CD4-positive, alpha-beta T cell treated with Interleukin-21 for 1 hour (primary cell): ENCODE measurements around the gene AFAP1.
A peak's percentile ranks its signal among the peaks of the same experiment; 100 is the strongest.

Experiments used
- DNase-seq: peaks from one replicate; pipeline ENCODE4 v3.0.0-alpha.2; 2020

The AFAP1 gene

GRCh38 chr4:7939377-7940108 is at the start of gene AFAP1:
Gene AFAP1 (minus strand): TSS chr4:7939861. CDS start chr4:7872078, 67,783 bp downstream.
- peak; percentile 91 for DNase-seq

- no peak for DNase-seq
Measured at GRCh38 chr4:7988437-7988836, 48.8 kb upstream of the AFAP1 start.

GRCh38 chr4:7987148-7987989 is 47.7 kb upstream of the AFAP1 start:
- peak; percentile 81 for DNase-seq

GRCh38 chr4:7985891-7986441 is 46.3 kb upstream of the AFAP1 start:
- no peak for DNase-seq

GRCh38 chr4:7985072-7985471 is 45.4 kb upstream of the AFAP1 start:
- no peak for DNase-seq

- no peak for DNase-seq
Measured at GRCh38 chr4:7984286-7984925, 44.7 kb upstream of the AFAP1 start.

GRCh38 chr4:7983296-7983695 is 43.6 kb upstream of the AFAP1 start:
- no peak for DNase-seq

GRCh38 chr4:7981738-7982394 is 42.2 kb upstream of the AFAP1 start:
- DNase-seq: no peak

- DNase-seq: no peak
Measured at GRCh38 chr4:7980036-7980435, 40.4 kb upstream of the AFAP1 start.

GRCh38 chr4:7979652-7979968 is 39.9 kb upstream of the AFAP1 start:
- no peak for DNase-seq

GRCh38 chr4:7978907-7979651 is 39.4 kb upstream of the AFAP1 start:
- DNase-seq: no peak

- DNase-seq: no peak
Measured at GRCh38 chr4:7978489-7978888, 38.8 kb upstream of the AFAP1 start.

GRCh38 chr4:7976634-7977033 is 37.0 kb upstream of the AFAP1 start:
- DNase-seq: no peak

GRCh38 chr4:7976025-7976424 is 36.4 kb upstream of the AFAP1 start:
- DNase-seq: no peak

GRCh38 chr4:7974425-7974824 is 34.8 kb upstream of the AFAP1 start:
- DNase-seq: no peak

GRCh38 chr4:7973545-7973981 is 33.9 kb upstream of the AFAP1 start:
- DNase-seq: no peak

GRCh38 chr4:7971881-7972500 is 32.3 kb upstream of the AFAP1 start:
- no peak for DNase-seq

GRCh38 chr4:7971159-7971631 is 31.5 kb upstream of the AFAP1 start:
- no peak for DNase-seq

- no peak for DNase-seq
Measured at GRCh38 chr4:7970361-7970946, 30.8 kb upstream of the AFAP1 start.

GRCh38 chr4:7968262-7968896 is 28.7 kb upstream of the AFAP1 start:
- no peak for DNase-seq
